SKM-1 (cell line): Measurements from ENCODE around the gene NUDC.
"Not testable (repeated sequence)": the region's sequence is repeated elsewhere in the genome, so short reads cannot be mapped to it uniquely, and the experiment has no call there.

Source experiments
- DNase-seq: peaks from one replicate; lab custom pipeline; 2025; ENCODE audit not compliant: unreplicated experiment; lab: John Stamatoyannopoulos, UW

NUDC gene

GRCh38 chr1:26921540-26922430, at the start of gene NUDC:
Gene NUDC, plus strand, starts transcription at chr1:26921743. Its CDS starts 106 bp downstream, at chr1:26921849.
- DNase-seq, result peak; percentile 88

DNA sequence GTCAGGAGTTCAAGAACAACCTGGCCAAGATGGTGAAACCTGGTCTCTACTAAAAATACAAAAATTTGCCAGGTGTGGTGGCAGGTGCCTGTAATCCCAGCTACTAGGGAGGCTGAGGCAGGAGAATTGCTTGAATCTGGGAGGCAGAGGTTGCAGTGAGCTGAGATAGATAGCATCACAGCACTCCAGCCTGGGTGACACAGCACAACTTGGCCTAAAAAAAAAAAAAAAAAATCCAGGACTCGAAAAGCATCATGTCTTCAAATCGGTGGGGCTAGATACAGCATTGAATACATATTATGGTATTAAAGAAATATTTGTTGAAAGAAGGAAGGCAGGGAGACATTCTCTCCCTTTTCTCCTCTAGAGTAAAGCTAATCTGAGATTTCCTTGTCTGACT, 48.4 kb upstream of the NUDC start:
- not testable (repeated sequence) for DNase-seq

GRCh38 chr1:26874896-26875295, 46.6 kb upstream of the NUDC start:
- no peak for DNase-seq

DNA sequence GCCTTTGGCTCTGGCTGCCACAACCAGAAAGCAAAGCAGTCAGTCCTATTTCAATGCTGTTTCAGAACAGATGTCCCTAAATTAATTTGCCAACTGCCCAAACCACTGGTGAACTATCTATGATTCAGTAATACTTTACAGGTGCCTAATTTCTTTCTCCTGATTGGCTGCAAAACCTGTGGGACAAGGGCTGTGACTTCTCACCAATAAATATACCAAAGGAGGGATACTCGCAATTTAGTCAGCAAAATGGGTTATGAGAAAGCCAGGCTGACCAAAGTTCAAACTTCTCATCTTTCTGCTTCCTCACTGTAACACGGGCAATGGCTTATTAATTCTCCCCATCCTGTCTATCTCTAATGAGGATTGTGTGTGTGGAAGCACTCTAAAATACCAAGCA, 44.2 kb upstream of the NUDC start:
- no peak for DNase-seq

DNA sequence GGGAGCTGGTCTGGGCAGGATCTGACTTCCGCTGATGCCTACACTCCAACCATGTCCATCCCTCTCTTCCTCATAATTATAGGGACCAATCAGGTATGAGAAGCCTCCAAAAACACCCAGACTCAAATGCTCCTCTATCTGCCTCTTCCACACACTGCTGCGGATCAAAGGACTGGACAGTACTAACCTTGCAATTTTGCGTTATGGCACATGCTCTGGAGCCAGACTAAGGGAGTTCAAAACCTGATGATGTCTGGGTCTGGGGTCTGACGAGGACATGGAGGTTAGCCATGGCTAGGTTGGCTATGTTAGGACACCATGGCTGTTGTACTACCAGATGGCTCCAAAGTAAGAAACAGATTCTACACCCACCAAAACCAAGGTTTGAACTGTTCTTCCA, 41.8 kb upstream of the NUDC start:
- no peak for DNase-seq

GRCh38 chr1:26881611-26882010, 39.9 kb upstream of the NUDC start:
- DNase-seq, result not testable (repeated sequence)

DNA sequence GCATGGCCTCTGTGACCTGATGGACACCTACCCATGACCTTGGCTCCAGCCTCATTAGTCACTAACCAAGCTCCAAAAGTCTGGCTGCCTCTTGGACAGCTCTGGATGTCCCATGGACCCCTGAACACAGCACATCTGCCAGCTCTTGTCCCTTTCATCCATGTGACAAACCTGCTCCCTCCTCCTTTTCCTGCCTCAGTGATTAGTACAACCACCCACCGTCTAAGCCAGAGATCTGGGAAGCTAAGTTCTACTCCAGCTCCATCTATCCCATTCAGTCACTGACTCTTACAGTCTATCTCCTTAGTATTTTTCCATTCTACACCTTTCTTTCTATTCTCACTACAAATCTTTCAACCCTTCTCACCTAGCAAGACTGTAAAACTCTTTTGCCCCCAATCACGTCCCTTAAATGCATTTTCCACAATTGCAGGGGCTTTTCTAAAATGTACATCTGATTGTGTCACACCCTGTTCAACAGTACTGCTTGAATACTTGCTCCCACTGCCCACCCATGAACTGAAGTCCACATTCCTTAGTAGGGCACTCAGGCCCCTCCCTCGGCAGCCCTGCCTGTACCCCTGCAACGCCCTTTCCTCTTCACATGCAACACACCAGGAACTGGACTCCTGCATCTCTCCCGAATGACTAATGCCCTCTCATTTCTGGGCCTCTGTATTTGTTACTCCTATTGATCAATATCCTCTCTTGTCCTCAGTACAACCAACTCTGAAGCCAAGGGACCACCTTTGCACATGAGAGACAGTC, 38.7 kb upstream of the NUDC start:
- DNase-seq, result no peak

DNA sequence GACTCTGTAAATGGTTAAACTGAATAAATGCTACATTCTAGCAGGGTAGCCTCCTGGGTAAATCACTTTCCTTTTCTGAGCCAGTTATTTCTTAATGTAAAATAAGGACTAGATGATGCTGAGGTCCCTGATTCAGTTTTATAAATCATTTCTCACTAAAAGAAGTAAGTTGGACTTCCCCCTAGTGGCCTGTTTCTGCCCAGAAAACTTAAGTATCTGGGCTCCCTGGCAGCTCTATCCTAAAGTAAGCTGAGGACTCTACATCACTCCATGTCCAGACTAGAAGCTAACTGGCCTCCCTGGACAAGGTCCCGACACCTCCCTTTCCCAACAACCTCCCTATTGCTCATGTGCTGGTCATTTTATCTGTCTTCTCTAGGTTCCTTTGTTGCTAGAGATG, 34.4 kb upstream of the NUDC start:
- peak; percentile 7 for DNase-seq

DNA sequence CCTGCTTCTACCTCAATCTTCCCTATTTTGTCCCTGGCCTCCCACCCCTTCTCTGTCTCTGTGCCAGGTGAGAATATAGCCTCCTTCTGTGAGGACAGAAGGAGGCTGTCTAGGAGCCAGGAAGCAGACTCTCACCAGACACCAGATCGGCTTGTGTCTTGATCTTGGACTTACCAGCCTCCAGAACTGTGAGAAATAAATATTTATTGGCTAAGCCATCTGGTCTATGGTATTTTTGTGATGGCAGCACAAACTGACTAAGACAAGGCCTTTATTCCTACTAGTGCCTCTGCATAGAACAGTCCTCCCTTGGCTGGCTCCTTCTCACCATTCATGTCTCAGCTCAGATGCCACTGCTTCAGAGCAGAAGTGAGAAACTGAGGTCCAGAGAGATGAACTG, 33.3 kb upstream of the NUDC start:
- no peak for DNase-seq

GRCh38 chr1:26889551-26890466, 31.7 kb upstream of the NUDC start, which contains the start of gene GPN2:
Gene GPN2, minus strand, starts transcription at chr1:26890283. Its CDS starts 187 bp downstream, at chr1:26890096.
- DNase-seq, result peak; percentile 51

GRCh38 chr1:26890467-26890796, 31.1 kb upstream of the NUDC start:
- DNase-seq, result no peak

GRCh38 chr1:26894263-26894662, 27.3 kb upstream of the NUDC start:
- DNase-seq, result no peak

GRCh38 chr1:26897351-26897750, 24.2 kb upstream of the NUDC start:
- DNase-seq, result no peak

GRCh38 chr1:26900001-26900814, 21.3 kb upstream of the NUDC start, which contains the start of gene GPATCH3:
Gene GPATCH3, minus strand, starts transcription at chr1:26900467. Its CDS starts 25 bp downstream, at chr1:26900442.
- DNase-seq, result peak; percentile 71

DNA sequence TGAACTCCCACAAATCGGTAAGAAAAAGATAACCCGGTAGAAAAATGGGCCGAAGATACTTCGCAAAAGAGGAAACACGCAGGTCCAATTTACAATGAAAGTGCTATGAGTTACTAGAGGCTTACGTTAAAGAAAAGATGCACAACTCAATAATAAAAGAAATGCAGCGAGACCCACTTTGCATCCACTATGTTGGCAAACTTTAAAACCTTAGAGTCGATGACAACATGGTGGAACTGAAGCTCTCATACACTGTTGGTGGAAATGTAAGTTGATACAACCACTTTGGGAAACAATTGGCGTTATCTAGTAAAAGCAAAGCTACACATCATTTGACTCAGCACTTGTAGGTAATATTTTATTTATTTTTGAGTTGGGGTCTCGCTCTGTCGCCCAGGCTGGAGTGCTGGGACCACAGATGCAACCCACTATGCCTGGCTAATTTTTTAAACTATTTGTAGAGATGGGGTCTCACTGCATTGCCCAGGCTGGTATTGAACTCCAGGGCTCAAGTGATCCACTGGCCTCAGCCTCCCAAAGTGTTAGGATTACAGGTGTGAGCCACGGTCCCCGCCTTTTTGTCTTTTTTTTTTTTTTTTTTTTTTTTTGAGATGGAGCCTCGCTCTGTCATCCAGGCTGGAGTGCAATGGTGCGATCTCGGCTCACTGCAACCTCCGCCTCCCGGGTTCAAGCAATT, 20.6 kb upstream of the NUDC start:
- no peak for DNase-seq

DNA sequence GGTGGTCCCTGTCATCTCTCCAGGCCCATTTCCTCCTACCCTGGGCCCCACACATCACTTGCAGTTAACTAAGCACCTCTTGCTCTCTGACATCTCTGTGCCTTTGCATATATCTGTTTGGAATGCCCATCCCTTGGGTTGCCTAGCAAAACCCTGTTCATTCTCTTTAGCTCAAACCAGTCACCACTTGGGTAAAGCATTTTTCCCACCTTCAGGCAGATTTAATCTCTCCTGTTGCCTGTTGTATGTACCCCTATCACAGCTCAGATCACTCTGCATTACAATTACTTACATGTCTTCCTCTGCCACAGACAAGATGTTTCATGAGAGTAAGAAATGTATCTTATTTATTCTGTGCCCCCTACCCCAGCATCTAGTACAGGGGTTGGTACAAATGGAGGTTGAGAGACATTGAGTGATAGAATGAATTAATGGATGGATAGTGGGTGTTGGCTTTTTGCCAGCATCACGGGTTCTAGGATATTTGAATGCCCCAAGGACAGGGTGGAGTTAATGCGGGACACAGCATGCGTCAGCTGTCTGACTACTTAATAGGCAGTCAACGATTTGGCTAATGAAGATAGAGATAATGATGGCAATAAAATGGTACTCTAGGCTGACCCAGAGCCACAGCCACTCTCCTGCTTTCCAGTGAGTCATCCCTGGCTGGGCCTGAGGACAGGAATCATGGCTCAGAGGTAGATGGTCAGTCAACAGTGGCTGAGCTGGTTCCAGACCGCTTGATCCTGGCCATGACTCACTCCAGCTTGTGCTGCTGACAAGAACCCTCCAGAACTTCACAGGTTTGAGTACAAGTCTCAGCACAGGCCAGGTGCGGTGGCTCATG, 14.2 kb upstream of the NUDC start:
- DNase-seq, result no peak

- DNase-seq, result no peak
These were observed 11.6 kb upstream of the NUDC start for GRCh38 chr1:26909951-26910342.

- no peak for DNase-seq
These were observed 11.0 kb upstream of the NUDC start for GRCh38 chr1:26910343-26911160.
